ENCODE measurements around the gene EFNA1.

The EFNA1 gene

GRCh38 chr1:155131856-155132255 is 4.2 kb downstream of the EFNA1 start:
- H3K9ac ChIP-seq (ENCODE audit: insufficient read length), result no peak overlapping the region
- H3K27ac ChIP-seq, result no peak overlapping the region
- TF ChIP-seq EZH2 (IDR thresholded peaks at IDR 0.05) (no peak), POLR2AphosphoS5 (IDR thresholded peaks at IDR 0.05; ENCODE audit: borderline replicate concordance, low read depth, low read length) (no peak), FOXP2 (optimal IDR thresholded peaks at IDR 0.05; ENCODE audit: control extremely low read depth, extremely low read length, insufficient read depth) (no peak)
- DNase-seq (ENCODE audit: low read depth, low spot score), result no peak
- peaks cover 26% of the 10 kb centered on the region for H3K36me3 ChIP-seq (ENCODE audit: insufficient read depth, low read length)
- no peaks in the 10 kb centered on the region for H3K9me3 ChIP-seq (ENCODE audit: low read depth, low read length)
- H3K4me3 ChIP-seq, result no peak overlapping the region

- TF ChIP-seq POLR2AphosphoS5 (IDR thresholded peaks at IDR 0.05; ENCODE audit: borderline replicate concordance, low read depth, low read length) (no peak), FOXP2 (optimal IDR thresholded peaks at IDR 0.05; ENCODE audit: control extremely low read depth, extremely low read length, insufficient read depth) (no peak), EZH2 (IDR thresholded peaks at IDR 0.05) (no peak)
- Histone ChIP-seq H3K27ac (no peak overlapping the region), H3K9ac (ENCODE audit: insufficient read length) (no peak overlapping the region), H3K4me3 (no peak overlapping the region), H3K9me3 (ENCODE audit: low read depth, low read length) (no peaks in the 10 kb centered on the region), H3K36me3 (ENCODE audit: insufficient read depth, low read length) (peaks cover 26% of the 10 kb centered on the region)
- no peak for DNase-seq (ENCODE audit: low read depth, low spot score)
Observed at GRCh38 chr1:155133799-155134281, 6.2 kb downstream of the EFNA1 start.

GRCh38 chr1:155134322-155134721 is 6.6 kb downstream of the EFNA1 start:
- H3K9ac ChIP-seq (ENCODE audit: insufficient read length), result no peak overlapping the region
- H3K9me3 ChIP-seq (ENCODE audit: low read depth, low read length), result no peaks in the 10 kb centered on the region
- DNase-seq (ENCODE audit: low read depth, low spot score), result no peak
- TF ChIP-seq FOXP2 (optimal IDR thresholded peaks at IDR 0.05; ENCODE audit: control extremely low read depth, extremely low read length, insufficient read depth) (no peak), EZH2 (IDR thresholded peaks at IDR 0.05) (no peak), POLR2AphosphoS5 (IDR thresholded peaks at IDR 0.05; ENCODE audit: borderline replicate concordance, low read depth, low read length) (no peak)
- H3K27ac ChIP-seq, result no peak overlapping the region
- H3K4me3 ChIP-seq, result no peak overlapping the region
- H3K36me3 ChIP-seq (ENCODE audit: insufficient read depth, low read length), result peaks cover 26% of the 10 kb centered on the region

GRCh38 chr1:155134880-155135414 is 7.3 kb downstream of the EFNA1 start:
- Histone ChIP-seq H3K36me3 (ENCODE audit: insufficient read depth, low read length) (peaks cover 26% of the 10 kb centered on the region), H3K9me3 (ENCODE audit: low read depth, low read length) (no peaks in the 10 kb centered on the region), H3K4me3 (peak overlapping the region; percentile 83), H3K9ac (ENCODE audit: insufficient read length) (peak overlapping the region; percentile 79), H3K27ac (peak overlapping the region; percentile 78)
- no peak for DNase-seq (ENCODE audit: low read depth, low spot score)
- TF ChIP-seq EZH2 (IDR thresholded peaks at IDR 0.05) (no peak), FOXP2 (optimal IDR thresholded peaks at IDR 0.05; ENCODE audit: control extremely low read depth, extremely low read length, insufficient read depth) (no peak), POLR2AphosphoS5 (IDR thresholded peaks at IDR 0.05; ENCODE audit: borderline replicate concordance, low read depth, low read length) (no peak)

- Histone ChIP-seq H3K36me3 (ENCODE audit: insufficient read depth, low read length) (peaks cover 26% of the 10 kb centered on the region), H3K4me3 (peak within 1 kb of the TSS; percentile 83), H3K9me3 (ENCODE audit: low read depth, low read length) (no peaks in the 10 kb centered on the region), H3K9ac (ENCODE audit: insufficient read length) (peak within 1 kb of the TSS; percentile 79), H3K27ac (peak within 1 kb of the TSS; percentile 78)
- TF ChIP-seq EZH2 (IDR thresholded peaks at IDR 0.05) (no peak), POLR2AphosphoS5 (IDR thresholded peaks at IDR 0.05; ENCODE audit: borderline replicate concordance, low read depth, low read length) (peak; percentile 98)
- peak; percentile 26 for DNase-seq (ENCODE audit: low read depth, low spot score)
Observed at GRCh38 chr1:155135415-155136028, 7.8 kb downstream of the EFNA1 start, which contains the start of gene SLC50A1. SLC50A1 (plus strand) TSS chr1:155135852; CDS start chr1:155135912, 60 bp downstream.

GRCh38 chr1:155136748-155137147 is 9.1 kb downstream of the EFNA1 start:
- H3K9ac ChIP-seq (ENCODE audit: insufficient read length), result no peak overlapping the region
- no peaks in the 10 kb centered on the region for H3K9me3 ChIP-seq (ENCODE audit: low read depth, low read length)
- no peak for TF ChIP-seq POLR2AphosphoS5 (IDR thresholded peaks at IDR 0.05; ENCODE audit: borderline replicate concordance, low read depth, low read length)
- TF ChIP-seq FOXP2 (optimal IDR thresholded peaks at IDR 0.05; ENCODE audit: control extremely low read depth, extremely low read length, insufficient read depth), result no peak
- no peak for TF ChIP-seq EZH2 (IDR thresholded peaks at IDR 0.05)
- no peak for DNase-seq (ENCODE audit: low read depth, low spot score)
- H3K36me3 ChIP-seq (ENCODE audit: insufficient read depth, low read length), result peaks cover 18% of the 10 kb centered on the region
- peak overlapping the region; percentile 83 for H3K4me3 ChIP-seq
- H3K27ac ChIP-seq, result peak overlapping the region; percentile 5; the same call in 1 of the 2 replicates

- Histone ChIP-seq H3K9ac (ENCODE audit: insufficient read length) (no peak overlapping the region), H3K36me3 (ENCODE audit: insufficient read depth, low read length) (peaks cover 15% of the 10 kb centered on the region), H3K4me3 (peak overlapping the region; percentile 83; the same call in 1 of the 2 replicates), H3K27ac (peak overlapping the region; percentile 5; the same call in 1 of the 2 replicates), H3K9me3 (ENCODE audit: low read depth, low read length) (no peaks in the 10 kb centered on the region)
- TF ChIP-seq POLR2AphosphoS5 (IDR thresholded peaks at IDR 0.05; ENCODE audit: borderline replicate concordance, low read depth, low read length), result no peak
- no peak for TF ChIP-seq EZH2 (IDR thresholded peaks at IDR 0.05)
- no peak for TF ChIP-seq FOXP2 (optimal IDR thresholded peaks at IDR 0.05; ENCODE audit: control extremely low read depth, extremely low read length, insufficient read depth)
- DNase-seq (ENCODE audit: low read depth, low spot score), result no peak
Observed at GRCh38 chr1:155137154-155137949, 9.7 kb downstream of the EFNA1 start.

Measured in SK-N-MC (cell line).